Measurements from ENCODE around the gene PDZD2.
"Not testable (repeated sequence)": the region's sequence is repeated elsewhere in the genome, so short reads cannot be mapped to it uniquely, and the experiment has no call there.

GRCh38 chr5:32015262-32015661 lies 376.3 kb downstream of the PDZD2 start:
- TF ChIP-seq EZH2 (IDR thresholded peaks at IDR 0.05; ENCODE audit: insufficient read depth, poor library complexity, severe bottlenecking); EZH2phosphoT487 (IDR thresholded peaks at IDR 0.05; ENCODE audit: insufficient read depth, low read depth): not testable (repeated sequence)
